PFSK-1 (cell line): ENCODE measurements around the gene MAPKBP1.

Experiments used
- FOXP2 ChIP-seq: optimal IDR thresholded peaks from 2 replicates; pipeline ENCODE3; 2011; ENCODE audit warnings: borderline replicate concordance, control low read depth, inconsistent platforms; ENCODE audit not compliant: insufficient read depth; ENCODE audit errors: extremely low read length, extremely low read depth
- POLR2AphosphoS5 ChIP-seq: IDR thresholded peaks from 2 replicates; pipeline ENCODE4 v1.6.1; 2012; ENCODE audit warnings: low read depth, mild to moderate bottlenecking, control low read depth, low read length, moderate library complexity
- REST ChIP-seq, 2 experiments: IDR thresholded peaks; 2 replicates each; pipeline versions ENCODE4 v1.6.1 to v1.8.0; 2011 to 2012; ENCODE audit warnings: low read depth in 2 of 2, low read length in 2 of 2, control low read depth in 1 of 2, inconsistent platforms in 1 of 2, mild to moderate bottlenecking in 1 of 2, moderate library complexity in 1 of 2; ENCODE audit not compliant: insufficient read depth in 1 of 2
- SIN3A ChIP-seq: IDR thresholded peaks from 2 replicates; pipeline ENCODE4 v1.6.1; 2012; ENCODE audit warnings: mild to moderate bottlenecking, low read length, moderate library complexity, borderline replicate concordance; ENCODE audit not compliant: insufficient read depth
- TAF1 ChIP-seq: IDR thresholded peaks from 2 replicates; pipeline ENCODE4 v1.6.1; 2012; ENCODE audit warnings: low read length, control low read depth, borderline replicate concordance; ENCODE audit not compliant: insufficient read depth

The MAPKBP1 gene

GRCh38 chr15:41794081-41794480, 19.8 kb downstream of the MAPKBP1 start:
- TF ChIP-seq REST (IDR thresholded peaks at IDR 0.05; ENCODE audit: insufficient read depth in 1 of 2, low read depth in 2 of 2, low read length in 2 of 2) (no peak), TAF1 (no peak), POLR2AphosphoS5 (no peak), SIN3A (no peak), FOXP2 (no peak)

GRCh38 chr15:41795996-41796856, 21.9 kb downstream of the MAPKBP1 start:
- TF ChIP-seq REST (IDR thresholded peaks at IDR 0.05; ENCODE audit: insufficient read depth in 1 of 2, low read depth in 2 of 2, low read length in 2 of 2) = no peak
- no peak for TF ChIP-seq TAF1
- TF ChIP-seq FOXP2 = no peak
- TF ChIP-seq SIN3A = no peak
- no peak for TF ChIP-seq POLR2AphosphoS5

- TF ChIP-seq REST (IDR thresholded peaks at IDR 0.05; ENCODE audit: insufficient read depth in 1 of 2, low read depth in 2 of 2, low read length in 2 of 2) = no peak
- TF ChIP-seq POLR2AphosphoS5 = no peak
- TF ChIP-seq SIN3A = no peak
- no peak for TF ChIP-seq FOXP2
- TF ChIP-seq TAF1 = no peak
These were observed 23.1 kb downstream of the MAPKBP1 start for GRCh38 chr15:41797201-41797944.

GRCh38 chr15:41798607-41799487, 24.6 kb downstream of the MAPKBP1 start:
- TF ChIP-seq TAF1 (no peak), FOXP2 (no peak), POLR2AphosphoS5 (no peak), SIN3A (no peak), REST (IDR thresholded peaks at IDR 0.05; ENCODE audit: insufficient read depth in 1 of 2, low read depth in 2 of 2, low read length in 2 of 2) (no peak)
